ENCODE data around the gene CPXM1.

DNA sequence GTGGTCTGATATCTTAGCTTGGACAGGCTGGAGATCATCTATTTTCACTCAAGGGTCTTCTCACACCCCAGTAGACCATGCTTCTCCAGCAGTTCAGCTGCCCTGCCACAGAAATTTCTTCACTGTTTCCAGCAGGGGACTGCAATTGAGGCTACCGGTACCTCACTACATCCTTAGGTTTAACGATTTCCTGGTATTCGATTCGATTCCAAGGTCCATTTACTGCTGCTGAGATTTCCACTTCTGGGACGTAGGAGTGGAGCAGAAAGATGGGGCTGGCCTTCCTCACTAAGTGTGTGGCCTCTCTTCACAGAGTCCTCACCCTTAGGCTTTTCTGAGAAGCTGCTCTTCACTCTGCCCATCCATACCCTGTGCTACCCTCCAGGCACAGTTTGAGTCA is 46.3 kb upstream of the CPXM1 start:
- TF ChIP-seq ZNF70 (CRISPR knock-in tag; IDR thresholded peaks at IDR 0.05) (no peak), ZFP30 (CRISPR knock-in tag; IDR thresholded peaks at IDR 0.05) (no peak), CREB5 (CRISPR knock-in tag; IDR thresholded peaks at IDR 0.05; ENCODE audit: low read depth) (no peak), ZC3H10 (CRISPR knock-in tag; IDR thresholded peaks at IDR 0.05) (no peak), CSDC2 (CRISPR knock-in tag; IDR thresholded peaks at IDR 0.05) (no peak), ZNF565 (CRISPR knock-in tag; conservative IDR thresholded peaks at IDR 0.05; ENCODE audit: low read depth) (no peak), ARNTL (CRISPR knock-in tag; IDR thresholded peaks at IDR 0.05; ENCODE audit: borderline replicate concordance, low read depth) (no peak)
- TF ChIP-seq, protein P1, sequence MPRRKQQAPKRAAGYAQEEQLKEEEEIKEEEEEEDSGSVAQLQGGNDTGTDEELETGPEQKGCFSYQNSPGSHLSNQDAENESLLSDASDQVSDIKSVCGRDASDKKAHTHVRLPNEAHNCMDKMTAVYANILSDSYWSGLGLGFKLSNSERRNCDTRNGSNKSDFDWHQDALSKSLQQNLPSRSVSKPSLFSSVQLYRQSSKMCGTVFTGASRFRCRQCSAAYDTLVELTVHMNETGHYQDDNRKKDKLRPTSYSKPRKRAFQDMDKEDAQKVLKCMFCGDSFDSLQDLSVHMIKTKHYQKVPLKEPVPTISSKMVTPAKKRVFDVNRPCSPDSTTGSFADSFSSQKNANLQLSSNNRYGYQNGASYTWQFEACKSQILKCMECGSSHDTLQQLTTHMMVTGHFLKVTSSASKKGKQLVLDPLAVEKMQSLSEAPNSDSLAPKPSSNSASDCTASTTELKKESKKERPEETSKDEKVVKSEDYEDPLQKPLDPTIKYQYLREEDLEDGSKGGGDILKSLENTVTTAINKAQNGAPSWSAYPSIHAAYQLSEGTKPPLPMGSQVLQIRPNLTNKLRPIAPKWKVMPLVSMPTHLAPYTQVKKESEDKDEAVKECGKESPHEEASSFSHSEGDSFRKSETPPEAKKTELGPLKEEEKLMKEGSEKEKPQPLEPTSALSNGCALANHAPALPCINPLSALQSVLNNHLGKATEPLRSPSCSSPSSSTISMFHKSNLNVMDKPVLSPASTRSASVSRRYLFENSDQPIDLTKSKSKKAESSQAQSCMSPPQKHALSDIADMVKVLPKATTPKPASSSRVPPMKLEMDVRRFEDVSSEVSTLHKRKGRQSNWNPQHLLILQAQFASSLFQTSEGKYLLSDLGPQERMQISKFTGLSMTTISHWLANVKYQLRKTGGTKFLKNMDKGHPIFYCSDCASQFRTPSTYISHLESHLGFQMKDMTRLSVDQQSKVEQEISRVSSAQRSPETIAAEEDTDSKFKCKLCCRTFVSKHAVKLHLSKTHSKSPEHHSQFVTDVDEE (CRISPR knock-in tag; IDR thresholded peaks at IDR 0.05): no peak

All from SK-N-SH treated with all-trans-retinoic acid at 6 μM for 48 hours (cell line).